HEK293T (cell line): Measurements from ENCODE around the gene GPC1.

ENCODE experiments used
- CTCF ChIA-PET: fragments of 350-600 bp; formaldehyde crosslinking; extraction: SDS; loops from one replicate; lab custom pipeline; 2021; ENCODE audit warnings: antibody characterized with exemption, inconsistent platforms; lab: Yijun Ruan, JAX
- POLR2A ChIA-PET: fragments of 350-600 bp; formaldehyde crosslinking; extraction: SDS; loops from one replicate; lab custom pipeline; 2020; ENCODE audit warnings: antibody characterized with exemption, inconsistent platforms; lab: Yijun Ruan, JAX
- DNase-seq: peaks from one replicate; pipeline ENCODE4 v3.0.0; 2012; ENCODE audit warnings: mixed read lengths; ENCODE audit errors: extremely low spot score
- ARNT ChIP-seq: fragments of 450-650 bp; IDR thresholded peaks from 2 replicates; pipeline ENCODE4 v1.6.1; 2017; ENCODE audit warnings: mild to moderate bottlenecking
- BHLHE40 ChIP-seq: fragments of 450-650 bp; IDR thresholded peaks from 2 replicates; pipeline ENCODE4 v1.6.1; 2016; ENCODE audit warnings: mild to moderate bottlenecking, moderate library complexity, borderline replicate concordance
- CTBP1 ChIP-seq: fragments of 450-650 bp; IDR thresholded peaks from 2 replicates; pipeline ENCODE4 v1.6.1; 2016; ENCODE audit warnings: borderline replicate concordance
- ELF4 ChIP-seq: fragments of 450-650 bp; IDR thresholded peaks from 2 replicates; pipeline ENCODE4 v1.6.1; 2017; ENCODE audit warnings: antibody characterized with exemption
- FOXA1 ChIP-seq: fragments of 450-650 bp; IDR thresholded peaks from 2 replicates; pipeline ENCODE4 v1.6.1; 2016; ENCODE audit warnings: mild to moderate bottlenecking
- FOXK2 ChIP-seq: fragments of 450-650 bp; IDR thresholded peaks from 2 replicates; pipeline ENCODE4 v1.6.1; 2016; ENCODE audit warnings: mild to moderate bottlenecking
- FOXM1 ChIP-seq: fragments of 450-650 bp; IDR thresholded peaks from 2 replicates; pipeline ENCODE4 v1.6.1; 2017; ENCODE audit warnings: mild to moderate bottlenecking, borderline replicate concordance
- HDGF ChIP-seq: fragments of 450-650 bp; IDR thresholded peaks from 2 replicates; pipeline ENCODE4 v1.6.1; 2017; ENCODE audit warnings: antibody characterized with exemption, borderline replicate concordance
- L3MBTL2 ChIP-seq: fragments of 450-650 bp; conservative IDR thresholded peaks from 2 replicates; pipeline ENCODE4 v1.6.1; 2016; ENCODE audit warnings: mild to moderate bottlenecking
- LEF1 ChIP-seq: fragments of 450-650 bp; IDR thresholded peaks from 2 replicates; pipeline ENCODE4 v1.6.1; 2017; ENCODE audit warnings: mild to moderate bottlenecking, borderline replicate concordance
- NFRKB ChIP-seq: fragments of 450-650 bp; IDR thresholded peaks from 2 replicates; pipeline ENCODE4 v1.6.1; 2016; ENCODE audit warnings: mild to moderate bottlenecking, moderate library complexity
- SP1 ChIP-seq: fragments of 450-650 bp; IDR thresholded peaks from 2 replicates; pipeline ENCODE4 v1.6.1; 2017
- SUZ12 ChIP-seq: fragments of 450-650 bp; IDR thresholded peaks from 2 replicates; pipeline ENCODE4 v1.6.1; 2016; ENCODE audit warnings: mild to moderate bottlenecking
- TARDBP ChIP-seq: fragments of 450-650 bp; IDR thresholded peaks from 2 replicates; pipeline ENCODE4 v1.6.1; 2016
- ZNF384 ChIP-seq: fragments of 450-650 bp; IDR thresholded peaks from 2 replicates; pipeline ENCODE4 v1.6.1; 2016
- TF ChIP-seq, protein P1 (sequence below): fragments of 450-650 bp; IDR thresholded peaks from 2 replicates; pipeline ENCODE4 v1.6.1; 2016

Gene GPC1

GRCh38 chr2:240512666-240513535 is 77.4 kb downstream of the GPC1 start:
- ChIA-PET CTCF (no interaction called here), POLR2A (no interaction called here)
- TF ChIP-seq TARDBP: no peak
- no peak for TF ChIP-seq BHLHE40
- TF ChIP-seq ZNF384: no peak
- no peak for TF ChIP-seq NFRKB
- no peak for TF ChIP-seq SUZ12
- no peak for TF ChIP-seq L3MBTL2
- TF ChIP-seq FOXA1: no peak
- no peak for TF ChIP-seq ELF4
- TF ChIP-seq FOXM1: no peak
- no peak for TF ChIP-seq FOXK2
- TF ChIP-seq LEF1: no peak
- TF ChIP-seq, protein P1, sequence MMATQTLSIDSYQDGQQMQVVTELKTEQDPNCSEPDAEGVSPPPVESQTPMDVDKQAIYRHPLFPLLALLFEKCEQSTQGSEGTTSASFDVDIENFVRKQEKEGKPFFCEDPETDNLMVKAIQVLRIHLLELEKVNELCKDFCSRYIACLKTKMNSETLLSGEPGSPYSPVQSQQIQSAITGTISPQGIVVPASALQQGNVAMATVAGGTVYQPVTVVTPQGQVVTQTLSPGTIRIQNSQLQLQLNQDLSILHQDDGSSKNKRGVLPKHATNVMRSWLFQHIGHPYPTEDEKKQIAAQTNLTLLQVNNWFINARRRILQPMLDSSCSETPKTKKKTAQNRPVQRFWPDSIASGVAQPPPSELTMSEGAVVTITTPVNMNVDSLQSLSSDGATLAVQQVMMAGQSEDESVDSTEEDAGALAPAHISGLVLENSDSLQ: no peak
- TF ChIP-seq CTBP1: no peak
- no peak for TF ChIP-seq SP1
- TF ChIP-seq ARNT: no peak
- TF ChIP-seq HDGF: no peak
- no peak for DNase-seq

- TF ChIP-seq FOXK2 (no peak), TARDBP (no peak), HDGF (no peak), SUZ12 (no peak), LEF1 (no peak), FOXM1 (no peak), ZNF384 (no peak), ARNT (no peak), FOXA1 (no peak), CTBP1 (no peak)
- TF ChIP-seq, protein P1: no peak
- ChIA-PET POLR2A (interaction anchor here (1.2 kb wide), 1 partner anchor 47 kb away, joined by 4 read pairs; no protein-coding TSS in a partner anchor), CTCF (interaction anchor here (0.6 kb wide), 2 partner anchors 191 to 520 kb away, joined by 3 to 6 read pairs; no protein-coding TSS in a partner anchor)
Observed at GRCh38 chr2:240513549-240514287, 78.3 kb downstream of the GPC1 start.

GRCh38 chr2:240514631-240515030 is 79.2 kb downstream of the GPC1 start:
- TF ChIP-seq TARDBP: no peak
- TF ChIP-seq, protein P1: 0 out of 2 replicates have a peak, but pooled peaks have one; percentile 23
- POLR2A ChIA-PET: interaction anchor here (1.2 kb wide), 1 partner anchor 46 kb away, joined by 4 read pairs; no protein-coding TSS in a partner anchor
- CTCF ChIA-PET: no interaction called here
- DNase-seq: no peak

More at GRCh38 chr2:240513549-240514287, 78.3 kb downstream of the GPC1 start:
- DNase-seq: peak; percentile 79

DNA sequence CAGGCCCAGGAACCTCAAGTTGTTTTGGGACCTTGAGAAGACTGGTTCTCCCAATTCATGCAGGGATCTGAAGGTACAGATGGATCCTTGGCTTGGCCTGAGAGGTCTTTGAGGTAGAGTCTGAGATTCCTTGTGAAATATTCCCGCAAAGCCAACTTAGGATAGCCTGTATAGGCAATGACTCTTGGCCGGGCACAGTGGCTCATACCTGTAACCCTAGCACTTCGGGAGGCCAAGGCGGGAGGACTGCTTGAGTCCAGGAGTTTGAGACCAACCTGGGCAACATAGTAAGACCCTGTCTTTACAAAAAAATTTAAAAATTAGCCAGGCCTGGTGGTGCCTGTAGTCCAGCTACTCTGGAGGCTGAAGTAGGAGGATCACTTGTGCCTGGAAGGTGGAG is 81.9 kb downstream of the GPC1 start:
- no peak for DNase-seq
- TF ChIP-seq BHLHE40: no peak
- TF ChIP-seq, protein P1: no peak
- TF ChIP-seq FOXK2: no peak
- TF ChIP-seq L3MBTL2: no peak
- TF ChIP-seq TARDBP: no peak
- no peak for TF ChIP-seq SP1
- no peak for TF ChIP-seq CTBP1
- TF ChIP-seq FOXA1: no peak
- TF ChIP-seq LEF1: no peak
- TF ChIP-seq HDGF: no peak
- no peak for TF ChIP-seq NFRKB
- no peak for TF ChIP-seq ELF4
- TF ChIP-seq FOXM1: no peak
- TF ChIP-seq SUZ12: no peak
- TF ChIP-seq ARNT: no peak
- CTCF ChIA-PET: interaction anchor here (0.6 kb wide), 1 partner anchor 340 kb away, joined by 3 read pairs; no protein-coding TSS in a partner anchor
- POLR2A ChIA-PET: interaction anchor here (1.3 kb wide), 1 partner anchor 43 kb away, joined by 4 read pairs; no protein-coding TSS in a partner anchor
